Measurements from ENCODE around the gene SLC2A8.

DNA sequence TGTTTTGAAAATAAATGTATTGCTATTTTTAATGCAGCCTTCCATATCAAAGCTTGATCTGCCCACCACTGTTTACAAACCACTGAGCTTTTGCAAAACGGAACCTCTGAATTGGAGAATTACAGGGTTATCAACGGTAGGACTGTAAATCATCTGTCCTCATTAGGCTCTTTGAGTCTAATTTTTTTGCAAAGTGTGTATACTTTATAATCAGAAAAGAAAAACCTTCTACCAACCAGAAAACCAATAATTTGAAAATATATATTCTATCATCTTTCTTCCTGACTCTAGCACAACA lies 6.8 kb upstream of the SLC2A8 start:
- TF ChIP-seq, protein P1, sequence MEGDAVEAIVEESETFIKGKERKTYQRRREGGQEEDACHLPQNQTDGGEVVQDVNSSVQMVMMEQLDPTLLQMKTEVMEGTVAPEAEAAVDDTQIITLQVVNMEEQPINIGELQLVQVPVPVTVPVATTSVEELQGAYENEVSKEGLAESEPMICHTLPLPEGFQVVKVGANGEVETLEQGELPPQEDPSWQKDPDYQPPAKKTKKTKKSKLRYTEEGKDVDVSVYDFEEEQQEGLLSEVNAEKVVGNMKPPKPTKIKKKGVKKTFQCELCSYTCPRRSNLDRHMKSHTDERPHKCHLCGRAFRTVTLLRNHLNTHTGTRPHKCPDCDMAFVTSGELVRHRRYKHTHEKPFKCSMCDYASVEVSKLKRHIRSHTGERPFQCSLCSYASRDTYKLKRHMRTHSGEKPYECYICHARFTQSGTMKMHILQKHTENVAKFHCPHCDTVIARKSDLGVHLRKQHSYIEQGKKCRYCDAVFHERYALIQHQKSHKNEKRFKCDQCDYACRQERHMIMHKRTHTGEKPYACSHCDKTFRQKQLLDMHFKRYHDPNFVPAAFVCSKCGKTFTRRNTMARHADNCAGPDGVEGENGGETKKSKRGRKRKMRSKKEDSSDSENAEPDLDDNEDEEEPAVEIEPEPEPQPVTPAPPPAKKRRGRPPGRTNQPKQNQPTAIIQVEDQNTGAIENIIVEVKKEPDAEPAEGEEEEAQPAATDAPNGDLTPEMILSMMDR (IDR thresholded peaks at IDR 0.05 in 2 of 3, conservative IDR thresholded peaks at IDR 0.05 in 1 of 3; ENCODE audit: borderline replicate concordance in 1 of 3, insufficient read depth in 1 of 3, low read depth in 2 of 3, low read length in 2 of 3), result no peak
- TF ChIP-seq JUND (IDR thresholded peaks at IDR 0.05) (no peak), EZH2 (IDR thresholded peaks at IDR 0.05) (no peak), POLR2A (IDR thresholded peaks at IDR 0.05; ENCODE audit: borderline replicate concordance, extremely low read depth, insufficient read depth, insufficient read length) (no peak)
